Suprapubic skin (tissue), 4 donors: ENCODE results near the gene DNASE1L3. TPM values are rescaled to one million over a fixed set of nuclear protein-coding genes. Genes with fewer than 3 reads are reported as not detected.

Experiments
- DNase-seq, 2 donors: peaks; one replicate each; pipeline ENCODE4 v3.0.0-alpha.2; 2019; ENCODE audit warnings: low spot score in 2 of 2
- H3K27ac ChIP-seq: fragments of 200-600 bp; sonication (generic); one replicate; pipeline ENCODE4 v1.5.1; 2019
- H3K27me3 ChIP-seq: fragments of 200-600 bp; sonication (generic); one replicate; pipeline ENCODE4 v1.5.1; 2019
- H3K36me3 ChIP-seq: fragments of 200-600 bp; sonication (generic); one replicate; pipeline ENCODE4 v1.5.1; 2019
- H3K4me1 ChIP-seq: fragments of 200-600 bp; sonication (generic); one replicate; pipeline ENCODE4 v1.5.1; 2019
- H3K4me3 ChIP-seq: fragments of 200-600 bp; sonication (generic); one replicate; pipeline ENCODE4 v1.5.1; 2019; ENCODE audit warnings: mild to moderate bottlenecking
- H3K9me3 ChIP-seq: fragments of 200-600 bp; sonication (generic); one replicate; pipeline ENCODE4 v1.5.1; 2019
- EP300 ChIP-seq: sonication (generic); formaldehyde crosslinking; IDR thresholded peaks from one replicate; pipeline ENCODE4 v1.6.1; 2017; ENCODE audit warnings: antibody characterized with exemption
- POLR2A ChIP-seq, 2 donors: fragments of 450-650 bp; IDR thresholded peaks; one replicate each; pipeline ENCODE4 v1.6.1; 2017; ENCODE audit warnings: antibody characterized with exemption in 2 of 2, mild to moderate bottlenecking in 2 of 2, moderate library complexity in 2 of 2
- POLR2AphosphoS5 ChIP-seq, 3 donors: sonication (generic); formaldehyde crosslinking; IDR thresholded peaks; one replicate each; pipeline ENCODE4 v1.6.1; 2017; ENCODE audit warnings: antibody characterized with exemption in 3 of 3
- WGBS: methylation state at CpG from one replicate; pipeline ENCODE4 v1.1.5; 2018; 5-methylcytosine and 5-hydroxymethylcytosine counted together
- total RNA-seq, 4 donors: library from RNA; depleted of rRNA; stranded (reverse); fragments of >200 nt; gene quantifications; one replicate each; pipeline ENCODE4 v1.1.0, GENCODE V29; 2016
- TF ChIP-seq, protein P1 (sequence below), 2 donors: fragments of 200-600 bp in 1 of 2; fragments of 450-650 bp in 1 of 2; sonication (generic) in 1 of 2; IDR thresholded peaks; one replicate each; pipeline ENCODE4 v1.5.1; 2016 to 2019; ENCODE audit warnings: antibody characterized with exemption in 2 of 2, mild to moderate bottlenecking in 1 of 2, moderate library complexity in 1 of 2

DNASE1L3 gene
- total RNA-seq, 4 donors from 2014 or later, result 0.95 to 5.8 (median 4.3) TPM

DNA sequence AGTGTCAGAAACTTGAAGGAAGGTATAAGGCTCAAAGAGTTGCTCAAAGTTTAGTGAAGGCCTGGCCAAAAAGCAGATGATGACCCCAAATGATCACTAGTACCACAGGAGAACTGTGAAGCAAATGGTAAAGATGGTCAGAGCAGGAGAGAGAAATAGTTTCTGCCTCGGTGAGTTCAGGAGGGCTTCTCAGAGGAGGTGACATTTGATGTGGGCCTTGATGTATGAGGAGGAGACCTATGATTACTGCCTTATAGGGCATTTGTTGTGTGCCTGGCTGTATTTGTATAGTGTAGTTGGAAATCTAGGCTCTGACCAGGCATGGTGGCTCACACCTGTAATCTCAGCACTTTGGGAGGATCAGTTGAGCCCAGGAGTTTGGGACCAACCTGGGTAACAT lies 50.4 kb downstream of the DNASE1L3 start:
- 91% methylated on average over 1 of the region's 1 CpG for WGBS
- no peak for DNase-seq
- H3K4me3 ChIP-seq, result no peak overlapping the region
- no peaks in the 10 kb centered on the region for H3K9me3 ChIP-seq
- no peak overlapping the region for H3K27ac ChIP-seq
- peaks cover 80% of the 10 kb centered on the region for H3K36me3 ChIP-seq
- TF ChIP-seq EP300 (no peak), POLR2A (IDR thresholded peaks at IDR 0.05) (no peak)
- TF ChIP-seq, protein P1, sequence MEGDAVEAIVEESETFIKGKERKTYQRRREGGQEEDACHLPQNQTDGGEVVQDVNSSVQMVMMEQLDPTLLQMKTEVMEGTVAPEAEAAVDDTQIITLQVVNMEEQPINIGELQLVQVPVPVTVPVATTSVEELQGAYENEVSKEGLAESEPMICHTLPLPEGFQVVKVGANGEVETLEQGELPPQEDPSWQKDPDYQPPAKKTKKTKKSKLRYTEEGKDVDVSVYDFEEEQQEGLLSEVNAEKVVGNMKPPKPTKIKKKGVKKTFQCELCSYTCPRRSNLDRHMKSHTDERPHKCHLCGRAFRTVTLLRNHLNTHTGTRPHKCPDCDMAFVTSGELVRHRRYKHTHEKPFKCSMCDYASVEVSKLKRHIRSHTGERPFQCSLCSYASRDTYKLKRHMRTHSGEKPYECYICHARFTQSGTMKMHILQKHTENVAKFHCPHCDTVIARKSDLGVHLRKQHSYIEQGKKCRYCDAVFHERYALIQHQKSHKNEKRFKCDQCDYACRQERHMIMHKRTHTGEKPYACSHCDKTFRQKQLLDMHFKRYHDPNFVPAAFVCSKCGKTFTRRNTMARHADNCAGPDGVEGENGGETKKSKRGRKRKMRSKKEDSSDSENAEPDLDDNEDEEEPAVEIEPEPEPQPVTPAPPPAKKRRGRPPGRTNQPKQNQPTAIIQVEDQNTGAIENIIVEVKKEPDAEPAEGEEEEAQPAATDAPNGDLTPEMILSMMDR (IDR thresholded peaks at IDR 0.05), result no peak
- H3K27me3 ChIP-seq, result no peaks in the 10 kb centered on the region
- H3K4me1 ChIP-seq, result peaks cover 5% of the 10 kb centered on the region

DNA sequence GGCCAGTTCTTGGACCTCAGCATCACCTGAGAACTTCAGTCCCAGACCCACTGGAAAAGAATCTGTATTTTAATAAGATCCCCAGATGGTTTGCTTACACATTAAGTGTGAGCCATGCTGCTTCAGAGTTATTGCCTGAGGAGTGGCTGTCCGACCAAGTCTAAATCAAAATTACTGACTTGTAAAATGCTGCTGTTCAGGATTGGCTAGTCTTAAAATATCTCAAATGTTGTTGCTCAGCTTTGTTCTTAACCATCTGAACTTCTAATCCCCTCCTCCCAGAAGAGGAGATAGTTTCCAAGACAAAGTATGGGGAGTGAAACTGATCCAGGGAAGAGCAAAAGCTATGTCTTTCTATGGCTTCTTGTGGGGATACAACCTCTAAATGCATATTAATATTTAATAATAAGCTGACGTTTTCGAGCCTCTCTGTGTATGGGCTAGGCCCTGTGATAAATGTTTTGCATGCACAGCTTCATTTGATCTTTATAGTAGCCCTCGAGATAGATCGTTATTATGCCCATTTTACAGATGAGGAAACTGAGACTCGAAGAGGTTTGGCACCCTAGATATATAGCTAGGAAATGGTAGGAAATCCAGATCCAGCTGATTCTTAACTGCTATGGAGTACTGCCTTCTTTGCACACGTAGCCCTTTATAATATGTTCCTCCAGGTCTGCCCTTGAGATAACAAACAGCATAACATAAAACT lies 52.2 kb downstream of the DNASE1L3 start:
- Histone ChIP-seq H3K4me3 (no peak overlapping the region), H3K27me3 (no peaks in the 10 kb centered on the region), H3K27ac (no peak overlapping the region), H3K4me1 (no peaks in the 10 kb centered on the region), H3K9me3 (no peaks in the 10 kb centered on the region), H3K36me3 (peaks cover 82% of the 10 kb centered on the region)
- no peak for DNase-seq
- 93% methylated on average over 7 of the region's 7 CpGs for WGBS
- no peak for TF ChIP-seq EP300

DNA sequence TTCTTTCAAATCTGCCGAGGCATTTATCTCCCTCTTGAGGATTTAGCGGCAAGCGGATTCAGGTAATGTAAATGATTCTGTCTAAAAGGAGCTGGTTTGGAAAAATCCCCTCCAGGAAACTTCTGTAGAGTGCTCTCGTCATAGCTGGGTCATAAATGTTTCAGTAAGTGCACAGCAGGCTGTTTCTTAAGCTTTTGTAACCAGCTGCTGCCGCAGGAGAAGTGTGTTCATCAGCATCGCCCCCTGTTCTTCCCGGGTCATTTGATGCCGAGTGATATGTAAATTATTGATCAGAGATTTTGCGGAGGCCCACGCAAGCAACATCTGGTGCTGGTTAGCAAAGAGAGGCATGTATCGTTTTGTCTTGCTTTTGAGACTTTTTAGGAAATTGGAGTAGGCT lies 53.1 kb downstream of the DNASE1L3 start:
- no peak for DNase-seq
- Histone ChIP-seq H3K4me3 (no peak overlapping the region), H3K4me1 (no peaks in the 10 kb centered on the region), H3K27me3 (no peaks in the 10 kb centered on the region), H3K9me3 (no peaks in the 10 kb centered on the region), H3K36me3 (peaks cover 83% of the 10 kb centered on the region), H3K27ac (no peak overlapping the region)
- 78% methylated on average over 11 of the region's 11 CpGs for WGBS
- TF ChIP-seq, protein P1 (IDR thresholded peaks at IDR 0.05), result no peak
- no peak for TF ChIP-seq EP300
- TF ChIP-seq POLR2A (IDR thresholded peaks at IDR 0.05), result no peak
- TF ChIP-seq POLR2AphosphoS5 (IDR thresholded peaks at IDR 0.05), result no peak

DNA sequence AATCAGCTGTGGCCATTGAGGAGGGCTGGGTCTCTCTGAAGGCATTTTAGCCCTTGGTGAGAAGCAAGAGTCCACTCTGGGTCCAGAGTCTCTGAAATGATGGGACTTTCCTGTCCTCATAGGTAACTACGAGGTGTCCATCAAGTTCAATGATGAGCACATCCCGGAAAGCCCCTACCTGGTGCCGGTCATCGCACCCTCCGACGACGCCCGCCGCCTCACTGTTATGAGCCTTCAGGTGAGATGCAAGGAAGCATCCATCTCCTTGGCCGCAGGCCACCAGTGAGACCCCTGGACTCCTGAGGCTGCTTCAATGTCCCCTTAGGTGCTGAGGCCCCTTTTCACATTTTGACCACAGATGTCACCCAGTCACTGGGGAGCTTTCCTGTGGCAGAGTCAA lies 54.9 kb downstream of the DNASE1L3 start:
- H3K27ac ChIP-seq, result no peak overlapping the region
- DNase-seq, result no peak
- H3K36me3 ChIP-seq, result peaks cover 88% of the 10 kb centered on the region
- no peaks in the 10 kb centered on the region for H3K4me1 ChIP-seq
- no peak overlapping the region for H3K4me3 ChIP-seq
- TF ChIP-seq POLR2A (IDR thresholded peaks at IDR 0.05) (no peak), POLR2AphosphoS5 (IDR thresholded peaks at IDR 0.05) (no peak), EP300 (no peak)
- TF ChIP-seq, protein P1 (IDR thresholded peaks at IDR 0.05), result no peak
- 93% methylated on average over 9 of the region's 10 CpGs for WGBS
- H3K9me3 ChIP-seq, result no peaks in the 10 kb centered on the region
- no peaks in the 10 kb centered on the region for H3K27me3 ChIP-seq

DNA sequence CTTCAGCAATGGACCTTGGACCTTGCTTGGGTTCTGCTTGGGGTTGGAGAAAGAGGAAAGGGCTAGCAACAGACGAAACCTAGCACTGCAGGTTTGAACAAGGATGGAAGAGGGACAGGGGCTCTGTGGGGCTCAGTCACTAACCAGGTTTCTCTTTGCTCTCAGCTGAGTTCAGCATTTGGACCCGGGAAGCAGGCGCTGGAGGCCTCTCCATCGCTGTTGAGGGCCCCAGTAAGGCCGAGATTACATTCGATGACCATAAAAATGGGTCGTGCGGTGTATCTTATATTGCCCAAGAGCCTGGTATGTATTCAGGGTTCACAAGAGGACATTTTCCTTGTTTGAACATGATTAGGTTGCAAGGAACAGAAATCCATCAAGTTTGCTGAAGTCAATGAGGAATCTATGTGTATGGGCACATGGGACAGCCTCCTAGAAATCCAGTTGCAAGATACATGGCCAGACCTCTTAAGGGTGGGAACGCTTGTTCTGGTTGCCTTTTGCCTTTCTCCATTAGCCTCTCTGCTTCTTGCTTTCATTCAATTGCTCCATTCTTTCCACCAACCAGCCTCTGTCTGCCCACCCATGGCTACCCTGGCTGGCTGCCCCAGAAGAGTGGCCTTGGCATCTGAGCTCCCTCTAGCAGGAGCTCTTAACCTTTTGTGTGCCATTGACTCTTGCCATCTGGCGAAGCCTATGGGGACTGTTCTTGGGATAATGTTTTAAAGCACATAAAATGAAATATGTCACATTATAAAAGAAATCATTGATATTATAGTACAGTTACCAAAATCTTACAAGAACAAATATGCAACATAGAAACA lies 55.9 kb downstream of the DNASE1L3 start:
- 91% methylated on average over 10 of the region's 10 CpGs for WGBS
- TF ChIP-seq, protein P1 (IDR thresholded peaks at IDR 0.05), result no peak
- TF ChIP-seq POLR2A (IDR thresholded peaks at IDR 0.05) (no peak), EP300 (no peak), POLR2AphosphoS5 (IDR thresholded peaks at IDR 0.05) (no peak)
- peaks cover 86% of the 10 kb centered on the region for H3K36me3 ChIP-seq
- H3K9me3 ChIP-seq, result no peaks in the 10 kb centered on the region
- H3K27ac ChIP-seq, result no peak overlapping the region
- no peaks in the 10 kb centered on the region for H3K27me3 ChIP-seq
- DNase-seq, result no peak
- H3K4me1 ChIP-seq, result no peaks in the 10 kb centered on the region
- no peak overlapping the region for H3K4me3 ChIP-seq
